Fibroblast of skin of back (primary cell): ENCODE measurements around the gene CD36.
"Not testable (repeated sequence)": the region's sequence is repeated elsewhere in the genome, so short reads cannot be mapped to it uniquely, and the experiment has no call there.

Experiments used
- DNase-seq: peaks from one replicate; pipeline ENCODE4 v3.0.0-alpha.2; 2013

The CD36 gene

DNA sequence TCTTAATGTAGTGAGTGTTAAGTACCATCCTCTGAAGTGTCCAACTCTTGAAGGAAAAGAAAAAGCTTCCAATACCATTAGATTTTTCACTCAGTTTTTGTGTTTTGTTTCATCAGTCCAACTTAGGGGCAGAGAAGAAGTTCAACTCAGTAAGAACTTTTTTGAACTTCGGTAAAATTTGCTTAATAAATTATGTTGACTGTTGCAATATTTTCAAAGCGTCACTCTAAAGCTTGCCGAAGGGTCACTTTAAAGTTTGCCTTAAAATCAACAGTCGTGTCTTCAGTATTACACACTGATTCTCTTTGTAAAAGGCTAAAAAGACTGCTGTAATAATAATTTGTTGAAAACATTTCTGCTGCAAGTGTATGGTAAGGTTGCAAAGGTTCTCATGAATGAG lies 17.6 kb downstream of the CD36 start:
- DNase-seq: no peak

GRCh38 chr7:80659120-80660055 lies 20.9 kb downstream of the CD36 start:
- peak; percentile 52 for DNase-seq

- no peak for DNase-seq
These were observed 22.5 kb downstream of the CD36 start for GRCh38 chr7:80660939-80661338.

GRCh38 chr7:80661729-80662128 lies 23.3 kb downstream of the CD36 start:
- DNase-seq: no peak

DNA sequence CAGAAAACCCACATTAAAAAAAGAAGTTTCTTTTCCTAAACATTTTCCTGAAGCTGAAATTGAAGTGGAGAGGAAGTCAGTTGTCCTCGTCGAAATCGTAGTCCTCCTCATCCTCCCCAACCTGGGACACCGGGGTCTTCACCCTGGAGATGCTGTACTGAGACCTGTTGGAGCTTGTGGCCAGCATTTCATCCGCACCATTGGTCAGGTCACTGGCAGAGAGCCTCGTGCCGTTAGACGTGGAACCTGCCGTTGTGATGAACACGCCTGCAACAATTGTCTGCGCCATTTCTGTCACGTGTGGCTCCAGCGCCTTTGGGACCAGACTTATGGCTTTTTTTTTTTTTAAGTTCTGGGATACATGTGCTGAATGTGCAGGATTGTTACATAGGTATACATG lies 23.8 kb downstream of the CD36 start:
- no peak for DNase-seq

- DNase-seq: no peak
These were observed 27.1 kb downstream of the CD36 start for GRCh38 chr7:80665526-80665925.

DNA sequence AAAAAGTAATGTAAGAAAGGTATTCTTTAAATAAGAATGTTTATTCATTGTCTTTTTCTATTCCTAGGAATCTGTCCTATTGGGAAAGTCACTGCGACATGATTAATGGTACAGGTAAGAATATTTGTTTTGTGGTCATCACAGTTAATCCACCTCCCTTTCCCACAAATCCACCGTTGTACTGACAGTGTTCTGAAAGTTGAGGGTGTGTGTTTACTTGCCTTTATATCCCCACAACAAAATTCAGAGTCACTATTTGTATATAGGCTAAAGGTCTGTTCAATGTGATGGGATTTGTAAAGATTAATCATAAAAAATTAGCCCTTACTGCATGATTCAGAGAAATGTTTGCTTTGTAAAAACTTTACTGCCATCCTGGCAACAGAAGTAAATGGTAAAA lies 27.9 kb downstream of the CD36 start:
- DNase-seq: no peak

DNA sequence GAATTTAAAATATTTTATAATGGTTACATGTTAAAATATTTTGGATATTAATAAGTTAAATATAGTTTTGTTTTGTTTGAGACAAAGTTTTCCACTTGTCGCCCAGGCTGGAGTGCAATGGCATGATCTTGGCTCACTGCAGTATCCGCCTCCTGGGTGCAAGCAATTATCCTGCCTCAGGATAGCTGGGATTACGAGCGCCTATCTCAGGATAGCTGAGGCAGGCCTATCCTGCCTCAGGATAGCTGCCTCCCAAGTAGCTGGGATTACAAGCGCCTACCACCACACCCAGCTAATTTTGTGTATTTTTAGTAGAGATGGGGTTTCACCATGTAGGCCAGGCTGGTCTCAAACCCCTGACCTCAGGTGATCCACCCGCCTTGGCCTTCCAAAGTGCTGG lies 30.9 kb downstream of the CD36 start:
- not testable (repeated sequence) for DNase-seq

- no peak for DNase-seq
These were observed 33.3 kb downstream of the CD36 start for GRCh38 chr7:80671744-80672143.

DNA sequence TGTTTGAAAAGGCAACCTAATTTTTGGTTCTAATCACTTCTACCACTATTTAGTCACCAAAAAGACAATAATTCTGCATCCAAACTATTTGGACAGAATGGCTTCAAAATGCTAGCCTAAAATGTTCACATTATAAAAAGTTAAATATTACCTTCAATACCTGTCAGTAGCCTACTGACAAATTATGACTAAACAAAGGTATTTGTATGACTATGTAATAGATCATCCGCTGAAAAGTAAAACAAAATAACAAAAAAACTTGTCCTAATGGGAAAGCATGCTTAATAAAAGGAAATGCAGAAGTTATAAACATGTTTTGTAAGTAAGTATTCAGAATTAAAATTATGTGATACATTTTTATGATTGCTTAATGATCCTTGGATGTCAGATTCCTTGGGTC lies 36.6 kb downstream of the CD36 start:
- DNase-seq: no peak

GRCh38 chr7:80676404-80676803 lies 38.0 kb downstream of the CD36 start:
- no peak for DNase-seq

DNA sequence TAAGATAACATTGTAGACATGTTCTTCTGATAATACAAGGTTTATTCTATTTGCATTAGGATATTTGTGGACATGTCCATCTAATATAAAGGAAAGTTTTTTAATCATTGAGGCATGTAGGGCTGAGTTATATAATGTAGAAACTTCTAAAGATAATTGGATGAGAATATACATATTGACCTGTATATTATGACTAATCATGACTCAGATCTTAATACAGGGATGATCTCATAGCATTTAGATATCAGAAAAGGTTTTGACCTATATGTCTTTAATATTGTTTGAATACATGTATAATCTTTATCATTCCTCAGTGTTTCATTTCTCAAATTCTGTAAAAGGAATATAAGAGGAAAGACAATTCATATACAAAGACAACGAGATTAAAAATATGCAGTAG lies 39.2 kb downstream of the CD36 start:
- peak; percentile 7 for DNase-seq

GRCh38 chr7:80678707-80679106 lies 40.3 kb downstream of the CD36 start:
- no peak for DNase-seq

DNA sequence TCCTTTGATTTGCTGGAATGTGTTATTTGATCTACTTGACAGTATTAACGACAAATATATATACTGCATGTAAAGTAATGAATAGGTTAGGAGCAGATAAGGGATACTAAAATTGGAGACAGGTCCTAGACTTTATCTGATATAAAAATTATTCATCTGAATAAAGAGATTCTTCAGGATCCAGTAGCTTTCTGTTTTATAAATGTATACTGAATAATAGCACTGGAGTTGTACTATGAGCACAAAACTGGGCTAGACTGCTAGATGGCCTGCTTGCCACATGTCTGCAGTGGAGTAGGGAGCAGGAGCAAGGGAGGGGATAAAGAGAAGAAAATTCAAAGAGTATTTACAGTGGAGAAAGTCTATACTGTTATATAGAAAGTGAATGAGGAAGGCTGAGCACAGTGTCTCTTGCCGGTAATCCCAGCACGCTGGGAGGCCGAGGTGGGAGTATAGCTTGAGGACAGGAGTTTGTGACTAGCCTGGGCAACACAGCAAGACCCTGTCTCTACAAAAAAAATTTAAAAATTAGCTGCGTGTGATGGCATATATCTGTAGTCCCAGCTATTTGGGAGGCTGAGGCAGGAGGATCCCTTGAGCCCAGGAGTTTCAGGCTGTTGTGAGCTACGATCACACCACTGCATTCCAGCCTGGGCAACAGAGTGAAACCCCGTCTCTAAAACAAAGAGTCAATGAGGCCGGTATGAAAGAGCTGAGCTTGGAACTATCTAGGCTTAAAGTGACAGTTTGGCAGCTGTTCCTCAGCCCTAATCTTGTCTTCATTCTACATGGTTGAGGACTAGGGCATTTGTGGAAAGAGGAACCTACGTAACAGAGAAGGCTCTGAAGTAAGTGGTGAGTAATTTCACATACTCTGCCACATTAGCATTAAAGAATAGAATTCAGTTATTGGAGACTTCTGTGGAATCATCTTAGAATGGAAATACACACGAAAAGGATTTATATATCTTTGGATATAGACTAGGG lies 41.8 kb downstream of the CD36 start:
- DNase-seq: no peak

DNA sequence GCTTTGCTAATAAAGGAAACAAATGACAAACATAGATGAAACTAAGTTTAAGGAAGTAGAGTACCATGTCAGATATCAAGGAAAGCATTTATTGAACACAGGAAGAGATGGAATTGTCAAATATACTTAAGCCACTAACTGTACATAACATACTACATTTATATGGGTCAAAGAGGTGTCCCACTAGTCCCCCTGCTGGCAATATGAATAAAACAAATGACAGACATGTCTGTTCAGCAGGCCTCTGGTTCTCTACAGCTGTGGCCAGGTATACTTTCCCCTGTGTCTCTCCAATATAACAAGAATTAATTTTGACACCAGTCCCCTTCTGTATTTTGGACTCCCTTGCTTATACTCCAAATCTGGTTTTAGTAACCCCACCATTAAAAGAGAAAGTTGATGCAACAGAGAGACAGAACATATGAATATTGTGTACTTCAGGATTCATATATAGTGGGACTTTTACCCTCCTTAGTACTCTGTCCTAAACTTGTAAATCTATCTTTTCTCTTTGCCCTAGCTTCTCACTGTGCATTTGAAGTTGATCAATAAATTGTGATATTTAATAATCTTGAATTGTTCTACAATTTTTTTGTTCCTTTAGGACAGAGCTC lies 42.9 kb downstream of the CD36 start:
- DNase-seq: peak; percentile 42

GRCh38 chr7:80682744-80683143 lies 44.3 kb downstream of the CD36 start:
- no peak for DNase-seq

GRCh38 chr7:80686576-80686975 lies 48.1 kb downstream of the CD36 start:
- DNase-seq: no peak

DNA sequence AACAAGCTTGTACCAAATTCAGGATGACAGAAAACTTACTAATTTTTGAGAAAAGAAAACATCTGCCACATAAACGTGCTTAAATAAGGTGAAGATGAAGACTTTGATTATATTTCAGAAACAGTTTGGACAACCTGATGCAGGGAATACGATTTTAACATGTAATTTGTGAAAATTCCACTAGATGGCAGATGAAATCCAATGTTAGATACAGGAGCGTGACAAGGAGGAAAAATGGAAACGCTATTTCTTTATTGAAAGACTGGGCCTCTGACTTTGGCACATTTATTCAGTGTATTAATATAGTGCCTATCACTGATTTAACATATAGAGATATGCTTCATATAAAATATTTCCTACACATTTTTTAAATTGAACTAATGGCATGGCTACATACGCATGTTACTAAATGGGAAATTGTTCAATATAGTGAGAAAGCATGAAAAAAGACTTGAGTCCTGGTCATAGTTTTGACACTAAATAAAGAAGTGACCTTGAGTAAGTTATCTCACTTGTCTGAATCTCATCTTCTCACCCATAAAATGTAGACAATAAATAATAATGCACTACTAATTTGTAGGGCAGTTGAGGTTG lies 60.7 kb downstream of the CD36 start:
- peak; percentile 51 for DNase-seq

DNA sequence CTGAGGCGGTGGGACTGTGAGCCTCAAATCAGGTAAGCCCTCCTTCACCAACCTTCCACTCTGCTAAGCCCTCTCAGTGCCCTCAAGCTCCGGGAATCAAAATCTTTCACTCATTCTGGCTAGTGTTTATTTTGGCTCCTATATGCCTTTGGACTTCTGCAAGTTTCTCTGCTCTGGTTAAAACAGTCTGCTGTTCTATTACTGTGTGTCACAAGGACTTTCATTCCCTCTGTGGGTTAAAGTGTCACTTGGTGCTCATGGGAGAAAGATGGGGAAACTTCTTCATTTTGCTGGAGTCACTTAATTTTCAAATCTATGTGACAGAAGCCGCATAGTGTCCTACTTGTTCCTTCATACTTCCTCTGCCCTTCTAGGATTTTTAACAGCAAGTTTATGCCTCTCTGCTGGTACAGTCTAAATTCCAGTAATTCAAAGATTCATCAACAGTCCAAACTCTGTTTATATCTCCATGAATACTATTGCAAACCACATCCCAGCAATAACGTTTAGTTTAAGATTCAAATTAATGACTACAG lies 61.3 kb downstream of the CD36 start:
- DNase-seq: peak; percentile 23

DNA sequence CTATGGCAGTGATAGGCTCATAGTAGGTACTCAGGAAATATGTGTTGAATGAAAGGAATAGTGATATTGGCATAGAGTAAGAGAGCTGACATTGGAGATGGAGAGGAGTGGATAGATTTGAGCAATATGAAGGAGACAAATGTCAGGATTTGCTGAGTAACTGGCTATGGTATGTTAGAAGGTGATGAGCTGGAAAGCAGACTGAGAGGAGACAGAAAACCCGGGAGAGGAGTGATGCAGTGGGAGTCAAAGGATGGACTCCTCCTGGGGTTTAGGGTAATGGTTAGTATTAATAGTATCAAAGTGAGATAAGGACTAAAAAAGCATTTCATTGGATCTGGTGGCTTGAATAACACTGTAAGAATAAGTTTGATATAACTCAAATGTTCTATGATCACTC lies 64.8 kb downstream of the CD36 start:
- peak; percentile 29 for DNase-seq

GRCh38 chr7:80705130-80705781 lies 66.8 kb downstream of the CD36 start:
- no peak for DNase-seq

DNA sequence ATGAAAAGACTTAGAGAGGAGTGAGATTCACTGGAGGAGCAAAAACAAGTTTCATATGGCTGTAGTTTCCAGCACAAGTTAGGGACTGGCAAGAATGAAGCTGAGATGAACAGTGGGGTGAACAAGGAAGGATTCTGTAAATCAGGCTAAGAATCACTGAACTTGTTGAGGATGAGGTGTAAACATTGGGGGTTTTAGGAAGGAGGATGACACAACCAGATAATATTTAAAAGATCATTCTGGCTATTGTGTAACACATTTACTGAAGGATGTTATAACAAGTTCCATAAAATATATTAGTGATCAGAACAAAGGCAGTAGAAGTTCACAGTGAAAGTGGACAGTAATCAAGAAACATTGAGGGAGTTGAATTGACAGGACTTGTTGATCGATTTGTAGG lies 68.9 kb downstream of the CD36 start:
- DNase-seq: no peak
